Spleen (tissue), 7 donors: ENCODE measurements around the gene LYZL1.

Experiments
- CTCF ChIP-seq, 11 experiments: fragments of 200-600 bp in 7 of 11; fragments of 450-650 bp in 4 of 11; sonication (generic) in 4 of 11; IDR thresholded peaks in 8 of 11; conservative IDR thresholded peaks in 3 of 11; 1 replicate in 7 of 11; 2 replicates in 4 of 11; pipeline versions ENCODE4 v1.4.0 to v1.8.0; 2016 to 2021; ENCODE audit warnings: antibody characterized with exemption in 11 of 11, inconsistent platforms in 4 of 11, mild to moderate bottlenecking in 1 of 11
- POLR2A ChIP-seq, 3 donors: fragments of 450-650 bp; IDR thresholded peaks; one replicate each; pipeline ENCODE4 v1.5.1; 2017; ENCODE audit warnings: antibody characterized with exemption in 3 of 3, mild to moderate bottlenecking in 1 of 3
- POLR2AphosphoS5 ChIP-seq, 3 donors: sonication (generic); formaldehyde crosslinking; IDR thresholded peaks; one replicate each; pipeline ENCODE4 v1.5.1; 2017; ENCODE audit warnings: antibody characterized with exemption in 3 of 3
- donor health status: DM: no; HTN: no; CAD: no; lungs with moderate emphysema.
- donor health status: DM: no; HTN: no; CAD: no.
- donor health status: DM: no; HTN: no; CAD: no.

- TF ChIP-seq CTCF (IDR thresholded peaks at IDR 0.05 in 8 of 11, conservative IDR thresholded peaks at IDR 0.05 in 3 of 11) (no peak), POLR2AphosphoS5 (IDR thresholded peaks at IDR 0.05) (no peak), POLR2A (IDR thresholded peaks at IDR 0.05) (no peak)
These were observed 64.4 kb downstream of the LYZL1 start for GRCh38 chr10:29353305-29353704.
